ENCODE measurements around the gene DDX55. TPM values are rescaled to one million over a fixed set of nuclear protein-coding genes. Genes with fewer than 3 reads are reported as not detected.

The DDX55 gene
- total and polyA plus RNA-seq, 2 experiments from 2014 or later = 21.7 to 23.0 TPM

GRCh38 chr12:123597100-123597499 lies 4.8 kb upstream of the DDX55 start:
- H3K4me1 ChIP-seq (ENCODE audit: insufficient read depth) = peaks cover 8% of the 10 kb centered on the region
- H3K36me3 ChIP-seq (replicated peaks; ENCODE audit: insufficient read depth, low read depth) = no peaks in the 10 kb centered on the region
- peaks cover 32% of the 10 kb centered on the region for H4K20me1 ChIP-seq (ENCODE audit: insufficient read depth, poor library complexity, severe bottlenecking)
- DNase-seq (ENCODE audit: low spot score) = no peak
- H3K9me2 ChIP-seq (replicated peaks; ENCODE audit: insufficient read depth) = no peaks in the 10 kb centered on the region
- no peak for TF ChIP-seq EZH2 (IDR thresholded peaks at IDR 0.05; ENCODE audit: borderline replicate concordance)
- TF ChIP-seq CTCF (IDR thresholded peaks at IDR 0.05; ENCODE audit: poor library complexity) = no peak
- no peak for TF ChIP-seq EZH2phosphoT487 (IDR thresholded peaks at IDR 0.05; ENCODE audit: low read depth, severe bottlenecking, unreplicated experiment)
- WGBS (ENCODE audit: low lambda C conversion rate, missing lambda C conversion rate) = 96% methylated on average over 3 of the region's 3 CpGs
- no peak overlapping the region for H3K27ac ChIP-seq
- H2AFZ ChIP-seq = no peak overlapping the region
- no peaks in the 10 kb centered on the region for H3K9me3 ChIP-seq (ENCODE audit: low read depth)
- H3K4me3 ChIP-seq = no peak overlapping the region
- H3K27me3 ChIP-seq = no peaks in the 10 kb centered on the region
- no peak overlapping the region for H3K4me2 ChIP-seq
- H3K79me2 ChIP-seq = peaks cover 55% of the 10 kb centered on the region

- TF ChIP-seq EZH2 (IDR thresholded peaks at IDR 0.05; ENCODE audit: borderline replicate concordance) (no peak), EZH2phosphoT487 (IDR thresholded peaks at IDR 0.05; ENCODE audit: low read depth, severe bottlenecking, unreplicated experiment) (no peak), CTCF (IDR thresholded peaks at IDR 0.05; ENCODE audit: poor library complexity) (no peak)
- Histone ChIP-seq H4K20me1 (ENCODE audit: insufficient read depth, poor library complexity, severe bottlenecking) (peaks cover 18% of the 10 kb centered on the region), H3K27me3 (no peaks in the 10 kb centered on the region), H3K4me3 (no peak overlapping the region), H3K27ac (no peak overlapping the region), H3K36me3 (replicated peaks; ENCODE audit: insufficient read depth, low read depth) (no peaks in the 10 kb centered on the region), H3K79me2 (peaks cover 55% of the 10 kb centered on the region), H2AFZ (no peak overlapping the region), H3K9me3 (ENCODE audit: low read depth) (no peaks in the 10 kb centered on the region), H3K9me2 (replicated peaks; ENCODE audit: insufficient read depth) (no peaks in the 10 kb centered on the region), H3K4me2 (no peak overlapping the region), H3K4me1 (ENCODE audit: insufficient read depth) (peaks cover 14% of the 10 kb centered on the region)
- WGBS (ENCODE audit: low lambda C conversion rate, missing lambda C conversion rate) = 96% methylated on average over 3 of the region's 3 CpGs
- no peak for DNase-seq (ENCODE audit: low spot score)
Observed at GRCh38 chr12:123598522-123598921, 3.4 kb upstream of the DDX55 start.

GRCh38 chr12:123599310-123599709 lies 2.6 kb upstream of the DDX55 start:
- Histone ChIP-seq H3K9me3 (ENCODE audit: low read depth) (no peaks in the 10 kb centered on the region), H3K4me1 (ENCODE audit: insufficient read depth) (peaks cover 14% of the 10 kb centered on the region), H3K4me2 (no peak overlapping the region), H3K36me3 (replicated peaks; ENCODE audit: insufficient read depth, low read depth) (no peaks in the 10 kb centered on the region), H3K9me2 (replicated peaks; ENCODE audit: insufficient read depth) (no peaks in the 10 kb centered on the region), H3K4me3 (no peak overlapping the region), H2AFZ (no peak overlapping the region), H3K27me3 (no peaks in the 10 kb centered on the region), H4K20me1 (ENCODE audit: insufficient read depth, poor library complexity, severe bottlenecking) (peaks cover 14% of the 10 kb centered on the region), H3K79me2 (peaks cover 55% of the 10 kb centered on the region), H3K27ac (no peak overlapping the region)
- TF ChIP-seq CTCF (IDR thresholded peaks at IDR 0.05; ENCODE audit: poor library complexity) (no peak), EZH2 (IDR thresholded peaks at IDR 0.05; ENCODE audit: borderline replicate concordance) (no peak), EZH2phosphoT487 (IDR thresholded peaks at IDR 0.05; ENCODE audit: low read depth, severe bottlenecking, unreplicated experiment) (no peak)
- 92% methylated on average over 1 of the region's 1 CpG for WGBS (ENCODE audit: low lambda C conversion rate, missing lambda C conversion rate)
- DNase-seq (ENCODE audit: low spot score) = no peak

- Histone ChIP-seq H3K27me3 (no peaks in the 10 kb centered on the region), H3K4me3 (no peak overlapping the region), H4K20me1 (ENCODE audit: insufficient read depth, poor library complexity, severe bottlenecking) (peaks cover 14% of the 10 kb centered on the region), H3K79me2 (peaks cover 55% of the 10 kb centered on the region), H3K27ac (no peak overlapping the region), H3K9me2 (replicated peaks; ENCODE audit: insufficient read depth) (no peaks in the 10 kb centered on the region), H3K36me3 (replicated peaks; ENCODE audit: insufficient read depth, low read depth) (no peaks in the 10 kb centered on the region), H3K4me2 (no peak overlapping the region), H3K4me1 (ENCODE audit: insufficient read depth) (peaks cover 14% of the 10 kb centered on the region), H3K9me3 (ENCODE audit: low read depth) (no peaks in the 10 kb centered on the region), H2AFZ (no peak overlapping the region)
- no peak for DNase-seq (ENCODE audit: low spot score)
- TF ChIP-seq CTCF (IDR thresholded peaks at IDR 0.05; ENCODE audit: poor library complexity) (no peak), EZH2 (IDR thresholded peaks at IDR 0.05; ENCODE audit: borderline replicate concordance) (no peak), EZH2phosphoT487 (IDR thresholded peaks at IDR 0.05; ENCODE audit: low read depth, severe bottlenecking, unreplicated experiment) (no peak)
- 98% methylated on average over 7 of the region's 7 CpGs for WGBS (ENCODE audit: low lambda C conversion rate, missing lambda C conversion rate)
Observed at GRCh38 chr12:123599721-123600120, 2.2 kb upstream of the DDX55 start.
